A673 (cell line): ENCODE measurements around the gene KCNRG. TPM values are rescaled to one million over a fixed set of nuclear protein-coding genes. Genes with fewer than 3 reads are reported as not detected.

Experiments
- BruUV-seq: library from RNA; stranded (reverse); fragments of 400-500 nt; replicated peaks from 2 replicates; lab custom pipeline; 2021; lab: Mats Ljungman, UMichigan
- CTCF ChIA-PET: fragments of 300-600 bp; sonication (Branson Sonifier 250); formaldehyde crosslinking; loops from one replicate; lab custom pipeline; 2022; ENCODE audit warnings: antibody characterized with exemption; lab: Charles Lee
- POLR2A ChIA-PET: fragments of 300-600 bp; sonication (Branson Sonifier 250); formaldehyde crosslinking; loops from one replicate; lab custom pipeline; 2022; ENCODE audit warnings: antibody characterized with exemption; ENCODE audit not compliant: low non-redundant PET; lab: Charles Lee
- DNase-seq: peaks from one replicate; pipeline ENCODE4 v3.0.0-alpha.2; 2015; ENCODE audit warnings: low spot score
- H3K27ac ChIP-seq: fragments of 200-600 bp; sonication (generic); 2 replicates; pipeline ENCODE4 v1.5.1; 2016; ENCODE audit warnings: mixed run types, low read depth, mild to moderate bottlenecking, mixed read lengths, antibody characterized with exemption, low read length; ENCODE audit not compliant: poor library complexity, severe bottlenecking
- H3K27me3 ChIP-seq: fragments of 200-600 bp; sonication (generic); replicated peaks from 2 replicates; pipeline ENCODE4 v1.6.1; 2017; ENCODE audit warnings: mixed run types, low read depth, mild to moderate bottlenecking, mixed read lengths, antibody characterized with exemption, low read length; ENCODE audit not compliant: insufficient read depth, poor library complexity
- H3K36me3 ChIP-seq: fragments of 200-600 bp; sonication (generic); 2 replicates; pipeline ENCODE4 v1.6.1; 2016; ENCODE audit warnings: mixed run types, mild to moderate bottlenecking, mixed read lengths, antibody characterized with exemption, low read length; ENCODE audit not compliant: insufficient read depth, poor library complexity, severe bottlenecking
- H3K4me1 ChIP-seq: fragments of 200-600 bp; sonication (generic); 2 replicates; pipeline ENCODE4 v1.6.1; 2017; ENCODE audit warnings: mixed run types, mild to moderate bottlenecking, mixed read lengths, antibody characterized with exemption, low read length; ENCODE audit not compliant: insufficient read depth, poor library complexity, severe bottlenecking
- H3K4me3 ChIP-seq: fragments of 200-600 bp; sonication (generic); 2 replicates; pipeline ENCODE4 v1.5.1; 2016; ENCODE audit warnings: low read depth, mixed run types, mild to moderate bottlenecking, mixed read lengths, low read length; ENCODE audit not compliant: poor library complexity, severe bottlenecking
- H3K9me3 ChIP-seq: fragments of 200-600 bp; sonication (generic); 2 replicates; pipeline ENCODE4 v1.6.1; 2016; ENCODE audit warnings: mixed run types, low read depth, mild to moderate bottlenecking, mixed read lengths, antibody characterized with exemption, low read length; ENCODE audit not compliant: poor library complexity, severe bottlenecking
- CTCF ChIP-seq: fragments of 300-800, 200-600 bp; sonication (generic); conservative IDR thresholded peaks from 2 replicates; pipeline ENCODE4 v1.5.1; 2017; ENCODE audit warnings: low read depth, mild to moderate bottlenecking, antibody characterized with exemption, low read length, moderate library complexity, mixed read lengths
- EZH2 ChIP-seq: fragments of 200-600 bp; sonication (generic); IDR thresholded peaks from 2 replicates; pipeline ENCODE4 v1.6.1; 2017; ENCODE audit warnings: borderline replicate concordance, low read depth, mild to moderate bottlenecking, mixed read lengths, antibody characterized with exemption, low read length; ENCODE audit not compliant: poor library complexity, severe bottlenecking
- intact Hi-C: fragments of 100-400 bp; cut with micrococcal nuclease; formaldehyde crosslinking; loops from one replicate; pipeline ENCODE4 v1.10.0; 2022; ENCODE audit not compliant: unreplicated experiment
- total RNA-seq: library from RNA; stranded (reverse); gene quantifications from 2 replicates; pipeline ENCODE4 v1.2.3, GENCODE V29; 2021

Gene KCNRG
- total RNA-seq, 1 experiment from 2014 or later: 2.1 TPM

- no peak for TF ChIP-seq CTCF
- TF ChIP-seq EZH2: no peak
- ChIA-PET POLR2A (no interaction called here), CTCF (no interaction called here)
- intact Hi-C loops: loop anchor here (5.0 kb wide), 1 partner anchor 533 kb away; no protein-coding TSS in a partner anchor
- Histone ChIP-seq H3K4me1 (peaks cover 23% of the 10 kb centered on the region), H3K9me3 (no peaks in the 10 kb centered on the region), H3K27me3 (no peaks in the 10 kb centered on the region), H3K27ac (no peak overlapping the region), H3K4me3 (peak overlapping the region; percentile 98), H3K36me3 (peaks cover 34% of the 10 kb centered on the region)
- DNase-seq: no peak
- no TSS peak for BruUV-seq
Observed at GRCh38 chr13:49998714-49999624, 16.3 kb upstream of the KCNRG start.

- intact Hi-C loops: no loop called here
- Histone ChIP-seq H3K4me1 (peaks cover 18% of the 10 kb centered on the region), H3K9me3 (no peaks in the 10 kb centered on the region), H3K27me3 (no peaks in the 10 kb centered on the region), H3K27ac (no peak overlapping the region), H3K4me3 (no peak overlapping the region), H3K36me3 (peaks cover 41% of the 10 kb centered on the region)
- no peak for TF ChIP-seq CTCF
- TF ChIP-seq EZH2: no peak
- DNase-seq: no peak
- ChIA-PET CTCF (interaction anchor here (0.7 kb wide), 1 partner anchor 9 kb away, joined by 7 read pairs; no protein-coding TSS in a partner anchor), POLR2A (no interaction called here)
- no TSS peak for BruUV-seq
Observed at GRCh38 chr13:50001287-50001686, 14.0 kb upstream of the KCNRG start.

- no peak for DNase-seq
- CTCF ChIA-PET: no interaction called here
- Histone ChIP-seq H3K4me1 (no peaks in the 10 kb centered on the region), H3K27ac (no peak overlapping the region), H3K4me3 (no peak overlapping the region), H3K9me3 (no peaks in the 10 kb centered on the region), H3K36me3 (peaks cover 32% of the 10 kb centered on the region), H3K27me3 (no peaks in the 10 kb centered on the region)
- POLR2A ChIA-PET: interaction anchor here (0.9 kb wide), 1 partner anchor 10 kb away, joined by 3 read pairs; the partner anchor contains the start of gene TRIM13
- intact Hi-C loops: no loop called here
- no peak for TF ChIP-seq EZH2
- TF ChIP-seq CTCF: no peak
- no TSS peak for BruUV-seq
Observed at GRCh38 chr13:50006426-50007135, 8.7 kb upstream of the KCNRG start.
